Muscle of arm (tissue), 12 donors: ENCODE data around the gene SNX9. TPM values are rescaled to one million over a fixed set of nuclear protein-coding genes. Genes with fewer than 3 reads are reported as not detected.
A peak's percentile ranks its signal among the peaks of the same experiment; 100 is the strongest.
"Not testable (repeated sequence)": the region's sequence is repeated elsewhere in the genome, so short reads cannot be mapped to it uniquely, and the experiment has no call there.

Source experiments
- DNase-seq: peaks from one replicate; pipeline ENCODE4 v3.0.0-alpha.2; 2013
- polyA plus RNA-seq, 12 donors: library from polyadenylated mRNA; unstranded; fragments of 120-200 nt; gene quantifications; one replicate each; pipeline ENCODE4 v1.2.1, GENCODE V29; 2013; ENCODE audit not compliant: insufficient read length in 12 of 12

The SNX9 gene
- polyA plus RNA-seq, 12 donors: 18.6 to 33.8 (median 26.3) TPM; not detected in 1

GRCh38 chr6:157912326-157912725, 89.3 kb downstream of the SNX9 start:
- DNase-seq: peak; percentile 35

- DNase-seq: peak; percentile 87
Observed at GRCh38 chr6:157921685-157922367, 98.8 kb downstream of the SNX9 start.

GRCh38 chr6:157925771-157926170, 102.7 kb downstream of the SNX9 start:
- DNase-seq: no peak

- peak; percentile 57 for DNase-seq
Observed at GRCh38 chr6:157927011-157927410, 104.0 kb downstream of the SNX9 start.

- DNase-seq: no peak
Observed at GRCh38 chr6:157928428-157928827, 105.4 kb downstream of the SNX9 start.

- DNase-seq: no peak
Observed at GRCh38 chr6:157929076-157929475, 106.0 kb downstream of the SNX9 start.

GRCh38 chr6:157929765-157930319, 106.8 kb downstream of the SNX9 start:
- DNase-seq: no peak

- no peak for DNase-seq
Observed at GRCh38 chr6:157935786-157936185, 112.7 kb downstream of the SNX9 start.

- no peak for DNase-seq
Observed at GRCh38 chr6:157937318-157937717, 114.3 kb downstream of the SNX9 start.

GRCh38 chr6:157937916-157938315, 114.9 kb downstream of the SNX9 start:
- DNase-seq: no peak

GRCh38 chr6:157940375-157941036, 117.5 kb downstream of the SNX9 start:
- not testable (repeated sequence) for DNase-seq

- no peak for DNase-seq
Observed at GRCh38 chr6:157941101-157941863, 118.2 kb downstream of the SNX9 start.

- no peak for DNase-seq
Observed at GRCh38 chr6:157942351-157942750, 119.3 kb downstream of the SNX9 start.

GRCh38 chr6:157943249-157943963, 120.4 kb downstream of the SNX9 start:
- no peak for DNase-seq

- DNase-seq: no peak
Observed at GRCh38 chr6:157943964-157944283, 120.9 kb downstream of the SNX9 start.

- no peak for DNase-seq
Observed at GRCh38 chr6:157944983-157945931, 122.2 kb downstream of the SNX9 start.

- no peak for DNase-seq
Observed at GRCh38 chr6:157946053-157946617, 123.1 kb downstream of the SNX9 start.

GRCh38 chr6:157946865-157947532, 124.0 kb downstream of the SNX9 start:
- DNase-seq: peak; percentile 35

GRCh38 chr6:157950899-157951298, 127.9 kb downstream of the SNX9 start:
- not testable (repeated sequence) for DNase-seq

- DNase-seq: no peak
Observed at GRCh38 chr6:157951828-157952227, 128.8 kb downstream of the SNX9 start.
